Activated naive CD4-positive, alpha-beta T cell treated with anti-CD3 and anti-CD28 coated beads, Interleukin-2, amount 50 U/mL, for 24 hours (primary cell): ENCODE data around the gene AP1S1.
A peak's percentile ranks its signal among the peaks of the same experiment; 100 is the strongest.
"Not testable (repeated sequence)": the region's sequence is repeated elsewhere in the genome, so short reads cannot be mapped to it uniquely, and the experiment has no call there.

Source experiments
- H3K27ac Mint-ChIP-seq: one replicate; pipeline ENCODE4 v1.8.0; 2021; ENCODE audit warnings: mild to moderate bottlenecking, mixed read lengths
- H3K27me3 Mint-ChIP-seq: one replicate; pipeline ENCODE4 v1.8.0; 2021; ENCODE audit warnings: mixed read lengths
- H3K36me3 Mint-ChIP-seq: one replicate; pipeline ENCODE4 v1.8.0; 2021; ENCODE audit warnings: mixed read lengths
- H3K4me1 Mint-ChIP-seq: one replicate; pipeline ENCODE4 v1.8.0; 2021; ENCODE audit warnings: mixed read lengths
- H3K4me3 Mint-ChIP-seq: one replicate; pipeline ENCODE4 v1.8.0; 2021; ENCODE audit warnings: mild to moderate bottlenecking, mixed read lengths
- H3K9me3 Mint-ChIP-seq: one replicate; pipeline ENCODE4 v1.8.0; 2021; ENCODE audit warnings: mixed read lengths

AP1S1 gene

DNA sequence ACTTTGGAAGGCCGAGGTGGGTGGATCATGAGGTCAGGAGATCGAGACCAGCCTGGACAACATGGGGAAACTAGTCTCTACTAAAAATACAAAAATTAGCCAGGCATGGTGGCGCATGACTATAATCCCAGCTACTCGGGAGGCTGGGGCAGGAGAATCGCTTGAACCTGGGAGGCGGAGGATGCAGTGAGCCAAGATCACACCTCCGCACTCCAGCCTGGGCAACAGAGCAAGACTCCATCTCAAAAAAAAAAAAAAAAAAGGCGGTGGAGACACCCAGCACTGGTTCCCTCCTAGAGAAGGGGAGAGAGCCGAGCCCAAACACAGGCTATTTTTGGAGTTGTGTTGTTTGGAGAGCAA lies 32.7 kb upstream of the AP1S1 start:
- H3K9me3 Mint-ChIP-seq, H3K27ac Mint-ChIP-seq, H3K4me3 Mint-ChIP-seq, H3K36me3 Mint-ChIP-seq: not testable (repeated sequence)
- peaks cover 29% of the 10 kb centered on the region for H3K27me3 Mint-ChIP-seq
- H3K4me1 Mint-ChIP-seq = peaks cover 17% of the 10 kb centered on the region

DNA sequence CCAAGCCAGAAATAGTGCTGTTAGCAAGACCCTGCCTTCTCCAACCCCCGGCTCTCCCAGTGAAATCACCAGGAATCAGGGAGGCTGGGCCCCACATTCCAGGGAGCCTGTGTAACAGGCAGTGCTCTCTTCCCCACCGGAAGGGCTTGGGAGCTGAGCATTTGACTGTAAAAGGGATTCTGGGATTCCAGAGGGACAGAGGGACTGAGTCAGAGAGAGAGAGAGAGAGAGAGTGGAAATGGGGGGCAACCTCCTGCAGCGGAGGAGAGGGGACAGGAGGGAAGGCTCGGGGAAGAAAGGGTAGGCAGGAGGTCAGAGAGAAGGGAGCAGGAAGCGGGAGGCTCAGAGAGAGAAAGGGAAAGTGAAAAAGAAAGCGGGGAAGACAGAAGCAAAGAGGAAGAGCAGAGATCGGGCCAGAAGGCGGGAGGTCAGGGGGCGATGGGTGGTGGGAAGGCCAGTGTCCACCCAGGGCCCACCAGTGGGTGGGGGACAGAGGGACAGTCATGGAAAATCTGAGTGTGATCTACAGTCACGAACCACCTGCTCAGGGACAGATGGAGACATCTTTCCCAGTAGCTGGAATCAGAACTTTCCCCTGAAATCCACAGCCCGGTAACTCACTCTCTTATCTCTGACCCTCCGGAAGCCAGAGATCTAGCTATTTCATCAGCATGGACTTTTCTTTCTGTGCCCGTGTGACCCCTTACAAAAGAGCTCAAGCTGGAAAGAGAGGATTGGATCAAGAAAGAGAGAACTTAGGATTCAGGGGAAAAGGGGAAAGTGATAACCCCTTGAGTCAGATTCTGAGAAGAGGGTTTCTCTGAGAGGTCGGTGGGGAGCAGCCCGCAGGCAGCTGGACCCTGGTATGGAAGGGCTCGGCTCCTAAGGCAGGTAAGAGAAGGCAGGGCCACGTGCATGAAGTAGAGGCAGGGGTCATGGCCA lies 32.0 kb upstream of the AP1S1 start:
- peaks cover 23% of the 10 kb centered on the region for H3K4me1 Mint-ChIP-seq
- H3K9me3 Mint-ChIP-seq = no peaks in the 10 kb centered on the region
- no peak overlapping the region for H3K27ac Mint-ChIP-seq
- no peaks in the 10 kb centered on the region for H3K36me3 Mint-ChIP-seq
- H3K27me3 Mint-ChIP-seq = peaks cover 31% of the 10 kb centered on the region
- H3K4me3 Mint-ChIP-seq = peak overlapping the region; percentile 56

DNA sequence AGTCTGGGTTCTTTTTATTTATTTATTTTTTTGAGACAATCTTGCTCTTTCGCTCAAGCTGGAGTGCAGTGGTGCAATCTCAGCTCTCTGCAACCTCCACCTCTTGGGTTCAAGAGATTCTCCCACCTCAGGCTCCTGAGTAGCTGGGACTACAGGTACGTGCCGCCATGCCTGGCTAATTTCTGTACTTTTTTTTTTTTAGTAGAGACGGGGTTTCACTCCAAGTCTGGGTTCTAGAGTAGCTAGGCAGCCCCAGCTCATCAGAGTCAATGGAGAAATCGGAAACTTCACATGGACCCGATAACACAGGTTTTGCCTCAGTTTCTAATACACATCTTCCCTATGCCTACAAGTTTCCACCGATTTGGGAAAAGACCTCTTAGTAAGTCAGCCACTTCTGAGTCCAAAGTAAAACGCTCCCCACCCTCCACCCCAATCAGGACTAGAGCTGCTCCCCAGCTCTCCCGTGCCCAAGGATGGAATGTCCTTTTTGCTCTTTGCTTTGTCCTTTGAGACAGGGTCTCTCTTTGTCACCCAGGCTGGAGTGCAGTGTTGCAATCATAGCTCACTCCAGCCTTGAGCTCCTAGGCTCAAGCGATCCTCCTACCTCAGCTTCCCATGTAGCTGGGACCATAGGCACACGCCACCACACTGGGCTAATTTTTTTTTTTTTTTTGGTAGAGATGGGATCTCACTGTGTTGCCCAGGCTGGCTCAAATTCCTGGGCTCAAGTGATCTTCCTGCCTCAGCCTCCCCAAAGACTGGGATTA lies 31.2 kb upstream of the AP1S1 start:
- Mint-ChIP-seq H3K4me1 (peaks cover 27% of the 10 kb centered on the region), H3K36me3 (no peaks in the 10 kb centered on the region)

DNA sequence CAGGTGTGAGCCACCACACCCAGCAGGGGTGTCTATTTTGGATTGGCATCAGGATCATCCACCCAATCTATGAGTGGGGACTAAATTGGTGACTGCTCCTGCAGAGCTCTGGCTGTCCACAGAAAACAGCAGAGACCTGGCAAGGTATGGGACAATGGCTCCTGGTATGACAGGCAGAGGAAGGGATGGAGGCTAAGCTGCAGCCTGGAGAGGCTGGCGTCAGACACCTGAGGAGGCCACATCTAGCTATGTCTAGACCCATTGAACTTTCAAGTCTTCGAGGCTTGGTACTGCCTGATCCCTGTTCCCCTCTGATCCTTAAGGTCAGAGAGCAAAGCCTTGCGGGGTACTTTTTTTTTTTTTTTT lies 30.6 kb upstream of the AP1S1 start:
- Mint-ChIP-seq H3K4me3 (no peak overlapping the region), H3K9me3 (no peaks in the 10 kb centered on the region), H3K36me3 (no peaks in the 10 kb centered on the region), H3K4me1 (peaks cover 27% of the 10 kb centered on the region), H3K27ac (no peak overlapping the region), H3K27me3 (peaks cover 32% of the 10 kb centered on the region)

More for the DNA sequence above, 31.2 kb upstream of the AP1S1 start:
- Mint-ChIP-seq H3K27me3 (peaks cover 32% of the 10 kb centered on the region), H3K27ac (no peak overlapping the region), H3K4me3 (no peak overlapping the region), H3K9me3 (no peaks in the 10 kb centered on the region)

DNA sequence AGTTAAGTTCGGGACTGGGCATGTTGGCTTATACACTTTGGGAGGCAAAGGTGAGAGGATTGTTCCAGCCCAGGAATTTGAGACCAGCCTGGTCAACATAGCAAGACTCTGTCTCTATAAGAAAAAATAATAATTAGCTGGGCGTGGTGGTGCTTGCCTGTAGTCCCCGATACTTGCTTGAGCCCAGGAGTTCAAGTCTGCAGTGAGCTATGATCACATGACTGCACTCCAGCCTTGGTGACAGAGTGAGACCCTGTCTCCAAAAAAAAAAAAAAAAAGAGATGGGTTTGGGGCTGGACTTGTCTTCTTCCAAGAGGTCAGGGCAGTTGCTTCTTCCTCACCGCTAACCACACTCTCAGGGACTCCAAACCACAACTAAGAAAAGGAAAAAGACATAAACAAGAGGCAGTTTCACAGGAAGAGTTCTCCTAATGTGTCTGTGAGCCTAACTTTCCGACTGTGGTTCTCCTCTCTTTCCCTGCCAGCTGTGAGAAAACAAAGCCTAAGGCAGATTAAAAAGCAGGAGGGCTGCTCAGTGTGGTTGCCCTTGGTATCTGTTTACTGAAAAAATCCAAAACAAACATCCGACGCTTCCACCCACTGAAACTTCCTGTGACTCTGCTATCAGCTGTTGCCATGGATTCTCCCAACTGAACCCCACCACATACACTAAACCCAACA lies 29.8 kb upstream of the AP1S1 start:
- Mint-ChIP-seq H3K27ac (peak overlapping the region; percentile 70), H3K27me3 (peaks cover 29% of the 10 kb centered on the region), H3K36me3 (no peaks in the 10 kb centered on the region), H3K4me3 (no peak overlapping the region), H3K9me3 (no peaks in the 10 kb centered on the region), H3K4me1 (peaks cover 27% of the 10 kb centered on the region)

DNA sequence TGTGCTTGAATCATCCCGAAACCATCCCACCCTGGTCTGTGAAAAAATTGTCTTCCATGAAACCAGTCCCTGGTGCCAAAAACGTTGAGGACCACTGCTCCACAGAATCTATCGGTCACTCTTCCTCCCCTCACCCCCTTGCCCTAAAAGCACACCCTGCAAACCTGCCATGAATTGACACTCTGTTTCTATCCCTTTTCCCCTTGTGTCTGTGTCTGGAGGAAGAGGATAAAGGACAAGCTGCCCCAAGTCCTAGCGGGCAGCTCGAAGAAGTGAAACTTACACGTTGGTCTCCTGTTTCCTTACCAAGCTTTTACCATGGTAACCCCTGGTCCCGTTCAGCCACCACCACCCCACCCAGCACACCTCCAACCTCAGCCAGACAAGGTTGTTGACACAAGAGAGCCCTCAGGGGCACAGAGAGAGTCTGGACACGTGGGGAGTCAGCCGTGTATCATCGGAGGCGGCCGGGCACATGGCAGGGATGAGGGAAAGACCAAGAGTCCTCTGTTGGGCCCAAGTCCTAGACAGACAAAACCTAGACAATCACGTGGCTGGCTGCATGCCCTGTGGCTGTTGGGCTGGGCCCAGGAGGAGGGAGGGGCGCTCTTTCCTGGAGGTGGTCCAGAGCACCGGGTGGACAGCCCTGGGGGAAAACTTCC lies 28.2 kb upstream of the AP1S1 start:
- H3K4me1 Mint-ChIP-seq = peaks cover 27% of the 10 kb centered on the region
- peak overlapping the region; percentile 77 for H3K27ac Mint-ChIP-seq
- H3K9me3 Mint-ChIP-seq = no peaks in the 10 kb centered on the region
- no peak overlapping the region for H3K4me3 Mint-ChIP-seq
- H3K36me3 Mint-ChIP-seq = no peaks in the 10 kb centered on the region
- H3K27me3 Mint-ChIP-seq = peaks cover 29% of the 10 kb centered on the region

DNA sequence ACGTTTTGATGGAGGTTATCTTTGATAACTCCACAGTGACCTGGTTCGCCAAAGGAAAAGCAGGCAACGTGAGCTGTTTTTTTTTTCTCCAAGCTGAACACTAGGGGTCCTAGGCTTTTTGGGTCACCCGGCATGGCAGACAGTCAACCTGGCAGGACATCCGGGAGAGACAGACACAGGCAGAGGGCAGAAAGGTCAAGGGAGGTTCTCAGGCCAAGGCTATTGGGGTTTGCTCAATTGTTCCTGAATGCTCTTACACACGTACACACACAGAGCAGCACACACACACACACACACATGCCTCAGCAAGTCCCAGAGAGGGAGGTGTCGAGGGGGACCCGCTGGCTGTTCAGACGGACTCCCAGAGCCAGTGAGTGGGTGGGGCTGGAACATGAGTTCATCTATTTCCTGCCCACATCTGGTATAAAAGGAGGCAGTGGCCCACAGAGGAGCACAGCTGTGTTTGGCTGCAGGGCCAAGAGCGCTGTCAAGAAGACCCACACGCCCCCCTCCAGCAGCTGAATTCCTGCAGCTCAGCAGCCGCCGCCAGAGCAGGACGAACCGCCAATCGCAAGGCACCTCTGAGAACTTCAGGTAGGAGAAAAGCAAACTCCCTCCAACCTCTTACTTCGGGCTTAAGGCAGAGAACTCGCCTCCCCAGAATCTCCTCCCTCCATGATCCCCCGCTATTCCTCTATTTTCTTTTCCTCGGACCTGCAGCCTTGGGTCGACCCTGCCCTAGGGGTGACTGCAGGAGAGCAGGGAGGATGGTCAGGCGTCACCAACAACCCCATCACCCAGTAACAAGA lies 27.4 kb upstream of the AP1S1 start, which contains the start of gene SERPINE1:
TSS of gene SERPINE1 (plus strand) at position 454 of the 809 bp plus-strand sequence. CDS start 1,290 bp downstream, outside the sequence.
- peak within 1 kb of the TSS; percentile 30 for H3K4me3 Mint-ChIP-seq
- H3K27ac Mint-ChIP-seq = peak within 1 kb of the TSS; percentile 77
- peaks cover 28% of the 10 kb centered on the region for H3K27me3 Mint-ChIP-seq
- no peaks in the 10 kb centered on the region for H3K36me3 Mint-ChIP-seq
- peaks cover 27% of the 10 kb centered on the region for H3K4me1 Mint-ChIP-seq
- H3K9me3 Mint-ChIP-seq = no peaks in the 10 kb centered on the region

DNA sequence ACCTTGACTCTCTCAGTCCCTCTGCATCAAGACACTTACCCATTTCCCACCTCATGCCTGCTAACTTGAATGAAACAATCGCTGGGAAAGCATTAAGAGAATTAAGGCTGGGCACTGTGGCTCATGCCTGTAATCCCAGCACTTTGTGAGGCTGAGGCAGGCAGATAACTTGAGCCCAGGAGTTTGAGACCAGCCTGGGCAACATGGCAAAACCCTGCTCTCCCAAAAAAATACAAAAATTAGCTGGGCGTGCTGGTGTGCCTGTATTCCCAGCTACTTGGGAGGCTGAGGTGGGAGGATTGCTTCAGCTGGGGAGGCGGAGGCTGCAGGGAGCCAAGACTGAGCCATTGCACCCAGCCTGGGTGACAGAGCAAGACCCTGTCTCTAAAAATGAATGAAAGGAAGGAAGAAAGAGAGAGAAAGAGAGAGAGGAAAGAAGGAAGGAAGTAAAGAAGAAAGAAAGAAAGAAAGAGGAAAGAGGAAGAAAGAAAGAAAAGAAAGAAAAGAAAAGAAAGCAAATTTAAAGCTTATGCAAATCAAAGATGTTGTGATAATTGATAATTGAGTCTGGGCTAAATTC lies 26.7 kb upstream of the AP1S1 start:
- Mint-ChIP-seq H3K4me1 (peaks cover 27% of the 10 kb centered on the region), H3K9me3 (no peaks in the 10 kb centered on the region), H3K27me3 (peaks cover 29% of the 10 kb centered on the region), H3K4me3 (peak overlapping the region; percentile 30), H3K27ac (no peak overlapping the region), H3K36me3 (no peaks in the 10 kb centered on the region)

DNA sequence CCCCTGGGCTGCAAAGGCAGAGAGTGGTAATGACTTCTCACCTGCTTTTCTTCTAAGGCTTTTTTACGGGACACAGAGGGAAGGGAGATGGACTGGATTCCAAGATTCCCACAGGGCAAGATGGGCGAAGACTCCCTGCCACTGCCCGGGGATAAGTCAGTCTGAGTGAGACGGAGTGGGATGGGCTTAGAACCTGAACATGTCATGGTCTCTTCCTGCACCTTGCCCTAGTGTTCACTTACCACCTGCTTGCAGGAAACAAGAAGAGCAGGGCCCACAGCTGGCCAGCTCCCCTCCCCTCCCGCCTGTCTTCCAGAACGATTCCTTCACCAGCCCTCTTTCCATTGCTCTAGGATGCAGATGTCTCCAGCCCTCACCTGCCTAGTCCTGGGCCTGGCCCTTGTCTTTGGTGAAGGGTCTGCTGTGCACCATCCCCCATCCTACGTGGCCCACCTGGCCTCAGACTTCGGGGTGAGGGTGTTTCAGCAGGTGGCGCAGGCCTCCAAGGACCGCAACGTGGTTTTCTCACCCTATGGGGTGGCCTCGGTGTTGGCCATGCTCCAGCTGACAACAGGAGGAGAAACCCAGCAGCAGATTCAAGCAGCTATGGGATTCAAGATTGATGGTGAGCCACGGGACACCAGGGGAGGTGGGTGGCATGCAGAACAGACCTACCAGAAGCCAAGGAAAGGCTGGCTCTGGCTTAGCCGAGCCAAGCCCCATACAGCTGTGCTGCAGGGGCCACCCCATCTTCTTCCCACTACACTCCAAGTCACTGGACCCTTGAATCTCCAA lies 26.0 kb upstream of the AP1S1 start:
- Mint-ChIP-seq H3K9me3 (no peaks in the 10 kb centered on the region), H3K27ac (no peak overlapping the region), H3K27me3 (peaks cover 26% of the 10 kb centered on the region), H3K36me3 (no peaks in the 10 kb centered on the region), H3K4me1 (peaks cover 27% of the 10 kb centered on the region), H3K4me3 (no peak overlapping the region)

DNA sequence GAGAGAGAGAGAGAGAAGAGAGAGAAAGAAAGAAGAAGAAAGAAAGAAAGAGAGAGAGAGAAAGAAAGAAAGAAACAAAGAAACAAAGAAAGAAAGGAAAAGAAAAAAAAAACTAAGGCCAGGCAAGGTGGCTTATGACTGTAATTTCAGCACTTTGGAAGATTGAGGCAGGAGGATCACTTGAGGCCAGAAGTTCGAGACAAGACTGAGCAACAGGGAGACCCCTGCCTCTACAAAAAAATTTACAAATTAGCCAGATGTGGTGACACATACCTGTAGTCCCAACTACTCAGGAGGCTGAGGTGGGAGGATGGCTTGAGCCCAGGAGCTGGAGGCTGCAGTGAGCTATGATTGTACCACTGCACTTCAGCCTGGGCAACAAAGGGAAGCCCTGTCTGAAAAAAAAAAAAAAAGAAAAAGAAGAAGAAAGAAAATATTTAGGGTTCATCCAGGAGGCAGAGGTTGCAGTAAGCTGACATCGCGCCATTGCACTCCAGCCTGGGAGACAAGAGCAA lies 24.6 kb upstream of the AP1S1 start:
- Mint-ChIP-seq H3K27ac (no peak overlapping the region), H3K27me3 (peaks cover 19% of the 10 kb centered on the region), H3K9me3 (no peaks in the 10 kb centered on the region), H3K4me3 (no peak overlapping the region), H3K36me3 (no peaks in the 10 kb centered on the region), H3K4me1 (peaks cover 33% of the 10 kb centered on the region)

DNA sequence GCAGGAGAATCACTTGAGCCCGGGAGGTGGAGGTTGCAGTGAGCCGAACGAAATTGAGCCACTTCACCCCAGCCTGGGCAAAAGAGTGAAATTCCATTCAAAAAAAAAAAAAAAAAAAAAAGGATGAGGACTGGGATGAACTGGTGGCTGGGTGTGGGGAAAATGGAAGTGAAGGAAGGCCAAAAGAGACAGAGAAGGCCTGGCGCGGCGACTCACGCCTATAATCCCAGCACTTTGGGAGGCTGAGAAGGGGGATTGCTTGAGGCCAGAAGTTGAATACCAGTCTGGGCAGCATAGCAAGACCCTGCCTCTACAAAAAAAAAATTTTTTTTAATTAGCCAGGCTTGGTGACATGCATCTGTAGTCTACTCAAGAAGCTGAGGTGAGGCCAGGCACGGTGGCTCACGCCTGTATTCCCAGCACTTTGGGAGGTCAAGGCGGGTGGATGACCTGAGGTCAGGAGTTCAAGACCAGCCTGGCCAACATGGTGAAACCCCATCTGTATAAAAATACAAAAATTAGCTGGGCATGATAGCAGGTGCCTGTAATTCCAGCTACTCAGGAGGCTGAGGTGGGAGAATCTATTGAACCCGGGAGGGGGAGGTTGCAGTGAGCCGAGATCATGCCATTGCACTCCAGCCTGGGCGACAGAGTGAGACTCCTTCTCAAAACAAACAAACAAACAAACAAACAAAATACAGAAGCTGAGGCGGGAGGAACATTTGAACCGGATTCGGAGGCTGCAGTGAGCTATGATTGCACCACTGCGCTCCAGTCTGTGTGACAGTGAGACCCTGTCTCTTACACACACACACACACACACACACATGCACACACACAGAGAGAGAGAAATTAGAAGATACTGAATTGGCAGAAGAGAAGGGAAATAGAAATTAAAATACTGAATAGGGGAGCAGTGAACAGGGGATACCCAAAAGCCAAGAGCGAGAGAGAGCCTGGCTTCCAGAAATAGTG lies 21.4 kb upstream of the AP1S1 start:
- not testable (repeated sequence) for H3K27me3 Mint-ChIP-seq, H3K9me3 Mint-ChIP-seq, H3K4me3 Mint-ChIP-seq, H3K27ac Mint-ChIP-seq, H3K36me3 Mint-ChIP-seq
- peaks cover 36% of the 10 kb centered on the region for H3K4me1 Mint-ChIP-seq

DNA sequence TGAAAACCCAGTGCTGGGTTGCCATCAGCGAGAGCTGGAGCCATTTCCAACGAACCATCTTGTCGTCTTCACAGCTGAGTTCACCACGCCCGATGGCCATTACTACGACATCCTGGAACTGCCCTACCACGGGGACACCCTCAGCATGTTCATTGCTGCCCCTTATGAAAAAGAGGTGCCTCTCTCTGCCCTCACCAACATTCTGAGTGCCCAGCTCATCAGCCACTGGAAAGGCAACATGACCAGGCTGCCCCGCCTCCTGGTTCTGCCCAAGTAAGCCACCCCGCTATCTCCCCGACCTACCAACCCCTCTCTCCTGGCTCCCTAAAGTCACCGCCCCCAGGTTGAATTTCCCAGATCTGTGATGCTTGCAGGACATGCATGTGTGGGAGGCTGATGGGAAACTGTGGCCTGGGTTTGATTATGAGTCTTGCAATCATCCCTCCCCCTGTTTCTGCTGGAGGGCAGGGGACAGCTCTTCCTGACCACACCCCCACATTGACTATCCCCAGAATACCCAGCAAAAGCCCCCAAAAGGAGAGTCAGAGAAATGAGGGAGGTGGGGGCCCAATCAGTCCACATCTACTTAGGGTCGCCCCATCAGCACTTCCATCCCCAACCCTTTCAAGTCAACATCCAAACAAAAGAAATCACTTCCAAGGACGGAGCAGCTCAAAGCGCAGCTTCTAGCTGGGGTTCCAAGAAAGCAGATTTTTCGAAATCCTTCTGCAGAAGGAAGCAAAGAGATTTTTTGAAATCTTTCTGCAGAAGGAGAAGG lies 20.5 kb upstream of the AP1S1 start:
- Mint-ChIP-seq H3K27ac (no peak overlapping the region), H3K9me3 (no peaks in the 10 kb centered on the region), H3K36me3 (no peaks in the 10 kb centered on the region), H3K27me3 (peaks cover 6% of the 10 kb centered on the region), H3K4me1 (peaks cover 45% of the 10 kb centered on the region), H3K4me3 (no peak overlapping the region)
